ENCODE results near the gene RALGAPA1.

The RALGAPA1 gene

DNA sequence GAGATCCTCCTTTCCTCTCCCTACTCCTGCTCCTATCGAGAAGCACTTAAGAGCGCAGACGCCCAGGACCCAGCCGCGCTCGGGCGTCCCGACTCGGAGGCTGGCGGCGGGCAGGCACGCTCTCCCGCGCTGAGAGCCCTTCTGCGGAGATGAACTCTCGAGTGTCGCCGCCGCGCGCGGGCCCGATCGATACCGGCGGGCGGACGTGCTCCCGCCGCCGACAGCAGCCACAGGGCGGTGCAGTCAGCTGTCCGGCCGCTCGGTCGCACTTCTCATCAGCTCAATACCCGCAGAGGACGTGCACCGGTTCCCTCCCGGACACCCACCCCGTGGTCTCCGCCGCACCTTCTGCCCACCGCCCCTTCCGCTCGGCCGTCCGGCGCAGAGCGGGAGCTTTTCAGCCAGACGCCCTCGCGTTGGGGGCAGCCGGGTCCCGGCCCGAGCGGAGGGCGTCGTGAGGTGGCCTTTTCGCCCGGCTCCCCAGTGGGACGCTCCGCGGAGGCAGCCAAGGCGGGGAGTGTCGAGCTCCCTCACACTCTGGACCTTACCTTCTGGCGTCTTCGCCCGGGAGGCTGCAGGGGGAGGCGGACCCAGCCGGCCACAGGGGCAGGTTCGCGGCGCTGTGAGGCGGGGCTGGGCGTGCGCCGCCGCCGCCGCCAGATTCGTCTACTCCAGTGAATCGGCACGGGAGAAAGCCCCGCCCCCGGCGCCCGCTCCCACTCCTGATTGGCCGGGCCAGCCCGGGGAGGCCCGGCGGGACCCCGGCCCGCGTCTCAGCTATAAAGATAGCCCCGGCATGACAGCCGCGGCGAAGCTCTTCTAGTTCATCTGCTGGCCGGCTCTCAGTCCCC is 275.5 kb downstream of the RALGAPA1 start, which contains the start of gene INSM2:
Gene INSM2 (plus strand): TSS at position 808 of the 851 bp plus-strand sequence. CDS start 89 bp downstream, outside the sequence.
- DNase-seq = peak; percentile 83

DNA sequence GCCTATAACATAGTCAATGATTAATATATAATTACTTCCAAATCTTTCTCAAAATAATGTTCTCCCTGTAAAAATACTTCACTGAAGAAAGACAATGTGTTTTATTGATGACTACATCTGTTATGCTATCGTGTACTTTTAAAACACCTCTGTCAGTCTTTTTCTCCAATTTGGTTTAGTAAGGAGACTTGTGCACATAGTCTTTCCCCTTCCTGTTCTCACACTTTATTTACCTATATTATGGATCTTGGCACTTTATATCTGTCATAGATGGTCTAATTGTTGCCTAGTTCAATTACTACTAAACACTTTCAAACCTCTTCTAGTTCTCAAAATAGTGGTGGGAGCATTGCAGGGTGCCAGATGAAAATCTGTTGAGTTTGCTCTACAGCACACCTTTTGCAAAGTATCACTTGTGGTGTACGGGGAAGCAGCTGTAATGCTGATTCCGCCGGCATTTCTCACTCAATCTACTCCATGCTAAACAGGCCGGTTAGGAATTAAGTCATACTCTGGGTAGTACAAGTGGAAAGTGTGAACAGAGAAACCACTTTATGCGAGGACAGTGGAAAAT is 276.2 kb downstream of the RALGAPA1 start:
- no peak for DNase-seq

DNA sequence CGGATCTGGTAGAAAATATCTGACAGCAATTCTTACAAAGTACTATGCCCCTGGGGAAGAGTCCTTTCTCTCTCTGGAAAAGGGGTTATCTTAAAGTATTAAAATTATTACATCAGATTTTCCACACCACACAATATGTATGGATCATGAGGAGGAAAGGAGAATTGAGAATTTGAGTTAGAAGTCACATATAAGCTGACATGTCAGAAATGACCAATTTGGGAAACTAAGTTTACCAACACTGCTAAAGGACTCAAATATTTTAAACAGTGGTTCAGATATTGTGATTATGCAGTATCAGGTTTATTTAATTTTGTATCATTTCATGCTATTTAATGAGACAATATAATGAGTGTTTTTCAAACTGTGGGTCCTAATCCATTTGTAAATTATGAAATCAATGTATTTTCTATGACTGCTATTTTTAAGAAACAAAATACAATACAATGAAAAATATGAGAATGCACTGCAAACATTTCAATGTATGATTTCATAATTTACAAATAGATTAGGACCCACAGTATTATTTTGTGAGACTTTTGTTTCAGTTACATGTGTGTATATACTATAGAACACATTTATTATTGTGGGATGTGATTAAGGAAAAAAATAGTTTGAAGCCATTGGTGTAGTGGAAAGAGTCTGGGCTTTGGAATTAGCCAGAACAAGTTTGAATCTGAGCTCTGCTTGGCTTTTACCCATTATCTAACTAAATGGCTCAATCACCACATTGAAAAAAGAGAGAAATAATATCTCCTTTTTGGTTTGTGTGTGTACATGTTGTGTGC is 276.9 kb downstream of the RALGAPA1 start:
- no peak for DNase-seq

DNA sequence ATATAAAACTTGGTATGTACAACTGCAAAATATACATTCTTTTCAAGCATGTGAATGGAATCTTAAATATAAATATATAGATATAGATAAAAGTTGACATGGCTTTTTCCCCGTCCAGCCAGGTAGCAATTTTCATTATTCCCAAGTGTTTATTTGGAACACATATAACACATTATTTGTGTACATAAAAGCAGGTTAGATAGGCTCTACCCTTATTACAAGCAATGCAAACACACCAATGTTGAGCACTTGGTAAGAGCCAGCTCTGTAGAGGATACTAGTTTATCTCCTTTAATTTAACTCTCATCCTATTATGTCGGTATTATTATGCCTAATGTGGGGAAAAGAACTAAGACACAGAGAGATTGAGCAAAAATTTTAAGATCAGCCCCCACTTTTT is 282.1 kb downstream of the RALGAPA1 start:
- no peak for DNase-seq

DNA sequence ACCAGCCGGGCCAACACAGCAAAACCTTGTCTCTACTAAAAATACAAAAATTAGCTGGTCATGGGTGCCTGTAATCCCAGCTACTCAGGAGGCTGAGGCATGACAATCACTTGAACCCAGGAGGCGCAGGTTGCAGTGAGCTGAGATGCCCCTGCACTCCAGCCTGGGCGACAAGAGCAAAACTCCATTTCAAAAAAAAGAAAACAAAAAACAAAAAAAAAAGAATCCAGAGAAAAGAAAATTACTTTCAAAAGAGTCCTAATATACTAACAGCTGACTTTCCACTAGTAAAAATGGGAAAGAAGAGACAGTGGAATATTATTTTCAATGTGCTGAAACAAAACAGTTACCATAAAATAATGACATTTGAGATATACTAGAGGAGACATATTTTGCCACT is 283.4 kb downstream of the RALGAPA1 start:
- DNase-seq = no peak

DNA sequence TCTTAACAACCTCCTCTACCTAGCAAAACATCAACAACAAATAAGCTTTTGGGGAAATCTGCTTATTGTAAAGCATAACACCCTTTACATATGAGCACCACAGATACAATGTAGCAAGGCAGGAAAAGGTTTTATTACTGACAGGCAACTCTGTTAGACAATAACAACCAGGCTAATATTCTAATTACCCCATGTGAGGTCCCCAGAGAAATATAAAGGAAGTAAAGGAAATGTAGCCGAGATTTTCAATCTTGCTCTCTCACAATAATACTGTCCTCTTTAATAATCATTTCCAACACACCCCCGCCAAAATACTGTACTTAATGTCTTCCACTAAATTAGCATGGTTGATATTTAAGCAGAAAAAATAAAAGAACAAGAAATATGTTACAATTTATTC is 289.1 kb downstream of the RALGAPA1 start:
- no peak for DNase-seq

DNA sequence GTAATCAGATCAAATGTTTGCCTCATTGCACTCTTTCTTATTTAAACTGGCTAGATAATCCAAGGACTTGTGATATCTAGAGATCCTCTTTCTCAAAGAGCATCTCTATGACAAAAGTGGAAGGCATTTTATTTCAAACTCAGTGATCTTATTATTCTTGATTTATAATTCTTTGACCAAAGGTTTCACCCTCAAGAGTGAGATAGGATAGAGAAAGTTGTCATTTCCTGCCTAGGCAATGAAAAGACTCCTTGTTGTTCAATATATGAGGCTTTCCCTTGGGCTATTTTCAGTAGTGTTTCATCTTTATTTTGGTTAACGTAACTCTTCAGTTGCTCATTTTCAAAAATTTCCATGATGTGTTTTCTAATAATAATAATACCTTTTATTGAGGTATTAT is 293.2 kb downstream of the RALGAPA1 start:
- no peak for DNase-seq

DNA sequence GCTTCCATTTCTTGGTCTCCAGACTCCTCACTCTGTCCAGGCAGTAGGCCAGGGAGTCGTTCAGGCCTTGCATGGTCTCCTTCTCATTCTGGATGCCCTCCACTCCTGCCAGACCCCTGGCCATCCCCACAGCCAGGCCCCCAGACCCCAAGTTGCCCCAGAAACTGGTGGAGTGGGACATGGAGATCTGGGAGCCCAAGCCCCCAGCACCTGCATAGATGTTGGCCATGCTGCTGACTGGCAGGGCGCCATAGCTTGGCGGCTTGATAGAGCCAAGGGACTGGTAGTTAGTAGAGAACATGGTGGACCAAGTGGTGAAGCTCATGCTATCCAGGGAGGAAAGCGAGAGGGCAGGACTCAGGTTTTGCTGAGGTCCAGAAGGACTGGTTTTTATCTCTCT is 296.3 kb downstream of the RALGAPA1 start:
- DNase-seq = no peak

DNA sequence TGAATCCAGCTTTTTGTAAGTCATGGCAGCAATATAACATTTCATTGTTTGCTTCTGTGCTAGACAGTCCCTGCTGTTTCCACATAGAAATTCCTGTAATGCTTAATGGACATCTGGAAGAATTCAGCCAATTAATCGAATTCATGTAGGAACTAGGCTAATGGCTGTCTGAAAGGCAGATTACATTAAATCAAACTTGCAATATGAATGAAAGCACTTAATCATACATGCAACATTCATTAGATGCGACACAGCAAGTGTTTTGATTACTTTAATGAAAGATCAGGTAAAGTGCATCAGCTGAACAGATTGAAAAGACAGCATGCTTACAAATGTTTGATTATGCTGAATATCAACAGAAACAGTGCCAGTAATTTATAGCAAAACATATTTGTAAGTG is 299.2 kb downstream of the RALGAPA1 start:
- no peak for DNase-seq

DNA sequence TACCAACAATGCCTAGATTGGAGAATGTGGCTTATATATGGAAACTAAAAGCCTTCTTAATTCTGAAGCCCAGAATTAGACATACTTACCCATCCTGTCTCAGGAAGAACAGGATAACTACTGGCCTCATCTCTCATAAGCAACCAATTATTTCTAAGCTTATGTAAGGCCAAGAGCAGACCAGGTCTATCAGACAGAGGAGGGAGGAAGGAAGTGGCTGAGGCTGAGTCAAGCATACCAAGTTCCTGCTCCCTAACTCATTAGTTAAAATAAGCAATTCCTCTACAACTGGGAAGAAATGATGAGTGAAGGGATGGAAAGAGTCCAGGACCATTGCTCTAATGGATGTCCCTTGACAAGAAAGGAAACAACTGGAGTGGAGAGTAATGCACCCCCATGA is 302.2 kb downstream of the RALGAPA1 start:
- no peak for DNase-seq

DNA sequence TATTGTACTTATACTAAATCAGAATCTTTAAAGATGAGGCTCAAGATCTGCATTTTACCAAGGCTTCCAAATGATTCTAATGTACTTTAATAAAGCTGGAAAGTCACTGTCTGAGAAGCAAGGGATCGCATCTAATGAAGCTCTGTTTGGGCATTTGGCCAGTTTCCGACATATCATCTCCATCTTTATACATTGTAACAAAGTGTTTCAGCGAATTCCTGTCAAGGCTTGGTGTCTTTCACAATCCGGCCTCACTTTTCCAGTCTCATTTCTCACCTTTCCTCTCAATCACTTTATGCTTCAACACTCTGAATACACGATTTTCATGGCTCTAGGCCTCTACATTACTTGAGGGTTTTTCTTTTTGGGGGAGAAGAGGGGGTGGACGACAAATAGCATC is 302.6 kb downstream of the RALGAPA1 start:
- no peak for DNase-seq

DNA sequence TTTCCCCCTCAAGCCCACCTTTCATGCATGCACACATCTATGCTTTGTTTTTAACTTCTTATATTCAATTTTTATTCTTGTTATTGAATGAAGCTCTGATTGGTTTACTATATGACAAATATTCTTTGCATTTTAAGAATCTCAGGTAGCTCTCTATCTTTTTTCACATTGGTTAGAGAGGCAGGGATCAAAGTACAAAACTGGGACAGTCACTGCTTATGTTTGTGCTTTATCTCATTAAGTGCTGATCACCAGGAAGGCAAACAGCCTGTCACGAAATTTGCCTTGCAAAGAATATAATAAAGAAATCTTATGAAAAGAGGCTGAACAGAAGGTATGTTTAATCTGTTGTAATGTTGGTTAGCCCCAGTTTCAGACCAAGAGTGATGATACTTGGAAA is 304.8 kb downstream of the RALGAPA1 start:
- no peak for DNase-seq

DNA sequence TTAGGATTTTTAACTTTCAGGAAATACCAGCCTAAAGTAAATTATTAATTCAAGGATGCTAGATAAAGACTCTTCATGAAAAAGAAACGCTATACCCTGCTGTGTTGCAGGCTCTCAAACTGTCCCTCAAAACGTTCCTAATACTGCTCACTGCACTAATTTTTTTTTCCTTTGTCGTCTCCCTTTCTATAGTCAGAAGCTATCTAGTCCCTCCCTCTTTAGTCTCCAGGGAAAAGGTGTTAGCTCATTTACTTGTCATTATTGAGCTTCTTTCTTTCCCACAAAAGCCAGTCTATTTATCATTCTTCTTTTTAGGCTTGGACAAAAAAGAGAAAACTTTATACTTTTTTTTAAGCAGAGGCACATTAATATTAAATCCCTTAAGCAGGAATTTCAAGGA is 305.4 kb downstream of the RALGAPA1 start:
- DNase-seq = no peak

DNA sequence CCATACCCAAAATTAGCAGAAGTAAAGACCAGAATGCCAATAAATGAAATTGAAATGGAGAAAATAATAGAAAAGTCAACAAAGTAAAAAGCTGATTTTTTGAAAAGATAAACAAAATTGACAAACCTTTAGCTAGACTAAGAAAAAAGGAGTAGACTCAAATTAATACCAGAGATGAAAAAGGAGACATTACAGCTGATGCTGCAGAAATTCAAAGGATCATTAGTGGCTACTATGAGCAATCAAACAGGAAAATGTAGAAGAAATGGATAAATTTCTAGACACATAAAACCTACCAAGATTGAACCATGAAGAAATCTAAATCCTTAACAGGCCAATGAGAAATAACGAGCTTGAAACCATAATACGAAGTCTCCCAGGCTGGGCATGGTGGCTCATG is 309.9 kb downstream of the RALGAPA1 start:
- no peak for DNase-seq

DNA sequence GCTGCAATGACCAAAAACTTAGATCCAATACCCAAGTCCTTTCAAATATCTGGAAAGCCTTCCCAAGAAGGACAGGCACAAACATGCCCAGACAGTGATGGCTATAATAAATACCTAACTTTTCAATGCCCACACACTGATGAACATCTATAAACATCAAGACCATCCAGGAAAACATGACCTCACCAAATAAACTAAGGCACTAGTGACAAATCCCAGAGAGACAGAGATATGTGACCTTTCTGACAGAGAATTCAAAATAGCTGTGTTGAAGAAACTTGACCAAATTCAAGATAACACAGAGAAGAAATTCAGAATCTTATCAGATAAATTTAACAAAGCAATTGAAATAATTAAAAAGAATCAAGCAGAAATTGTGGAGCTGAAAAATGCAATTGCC is 313.8 kb downstream of the RALGAPA1 start:
- no peak for DNase-seq

DNA sequence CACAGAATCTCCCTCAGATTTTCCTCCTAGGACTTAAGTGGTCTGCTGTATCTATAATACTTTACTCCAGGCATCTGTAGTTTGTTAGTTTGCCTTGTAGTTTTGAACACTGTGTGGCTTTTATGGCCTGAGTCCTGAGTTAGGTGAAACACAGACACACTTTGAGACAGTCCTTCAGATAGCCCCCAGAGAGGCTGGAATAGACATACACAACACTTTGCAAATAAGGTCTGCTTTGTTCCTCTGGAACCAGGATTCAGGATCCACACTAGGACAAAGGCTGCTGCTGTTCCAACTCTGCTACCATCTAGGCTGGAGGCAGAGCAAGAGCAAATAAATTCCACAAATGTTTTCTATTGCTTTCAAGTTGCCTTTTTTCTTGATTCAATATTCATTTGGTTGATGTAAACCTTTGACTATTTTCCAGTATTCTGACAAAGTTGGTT is 316.5 kb downstream of the RALGAPA1 start:
- DNase-seq = no peak
